Adipose tissue (tissue), 3 donors: Measurements from ENCODE around the gene PSME4. TPM values are rescaled to one million over a fixed set of nuclear protein-coding genes. Genes with fewer than 3 reads are reported as not detected.

Experiments
- H3K27ac ChIP-seq: one replicate; pipeline ENCODE4 v1.5.1; 2013; ENCODE audit warnings: low read depth, low read length
- WGBS, 3 donors: extraction: QIAGEN DNeasy Blood & Tissue Kit; methylation state at CpG; one replicate each; pipeline ENCODE4 v1.1.7; 2013; 5-methylcytosine and 5-hydroxymethylcytosine counted together
- polyA plus RNA-seq, 3 donors: library from polyadenylated mRNA; stranded (reverse); fragments of 200-250 nt; gene quantifications; one replicate each; pipeline ENCODE4 v1.2.3, GENCODE V29; 2013
- donor health status: healthy with polysubstance abuse.
- donor health status: Bipolar disorder and iron deficiency.
- donor health status: healthy.

Gene PSME4
- polyA plus RNA-seq, 3 donors: 8.9 to 16.6 (median 12.5) TPM

- no peak overlapping the region for H3K27ac ChIP-seq
- 64 to 93% (median 89%) methylated on average over 4 of the region's 4 CpGs for WGBS, 3 donors
Observed at GRCh38 chr2:53911434-53912189, 59.2 kb downstream of the PSME4 start.

GRCh38 chr2:53907582-53907981 lies 63.2 kb downstream of the PSME4 start:
- no peak overlapping the region for H3K27ac ChIP-seq
- WGBS, 3 donors: 85 to 93% (median 92%) methylated on average over 1 of the region's 1 CpG

DNA sequence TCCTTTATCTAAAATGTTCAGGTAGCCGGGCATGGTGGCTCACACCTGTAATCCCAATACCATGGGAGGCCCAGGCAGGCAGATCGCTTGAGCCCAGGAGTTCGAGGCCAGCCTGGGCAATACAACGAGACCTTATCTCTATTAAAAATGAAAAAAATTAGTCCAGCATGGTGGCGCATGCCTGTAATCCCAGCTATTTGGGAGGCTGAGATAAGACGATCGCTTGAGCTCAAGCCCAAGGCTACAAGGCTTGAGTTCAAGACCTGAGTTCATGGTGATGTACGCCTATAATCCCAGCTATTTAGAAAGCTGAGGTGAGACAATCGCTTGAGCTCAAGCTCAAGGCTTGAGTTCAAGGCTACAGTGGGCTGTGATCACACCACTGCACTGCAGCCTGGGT lies 65.4 kb downstream of the PSME4 start:
- WGBS, 3 donors: 95 to 97% (median 96%) methylated on average over 9 of the region's 9 CpGs
- H3K27ac ChIP-seq: no peak overlapping the region

DNA sequence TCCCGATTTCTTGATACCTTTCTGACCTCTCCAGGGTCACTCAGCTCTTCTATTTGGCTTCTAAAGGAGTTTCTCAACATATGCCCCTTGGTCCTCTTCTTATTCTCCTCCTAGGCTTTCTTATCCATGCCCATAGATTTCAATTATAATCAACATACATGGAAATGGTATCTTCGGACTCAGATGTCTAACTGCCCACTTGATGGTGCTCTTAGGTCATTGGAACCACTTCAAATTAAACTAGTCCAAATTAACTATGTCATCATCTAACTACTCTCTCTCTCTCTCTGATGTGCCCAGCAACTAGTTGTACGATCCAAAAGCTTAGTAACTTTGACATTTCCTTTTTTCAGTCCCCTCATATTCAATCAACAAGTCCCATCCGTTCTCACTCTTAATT lies 67.8 kb downstream of the PSME4 start:
- H3K27ac ChIP-seq: no peak overlapping the region
- 76 to 86% (median 76%) methylated on average over 4 of the region's 4 CpGs for WGBS, 3 donors

DNA sequence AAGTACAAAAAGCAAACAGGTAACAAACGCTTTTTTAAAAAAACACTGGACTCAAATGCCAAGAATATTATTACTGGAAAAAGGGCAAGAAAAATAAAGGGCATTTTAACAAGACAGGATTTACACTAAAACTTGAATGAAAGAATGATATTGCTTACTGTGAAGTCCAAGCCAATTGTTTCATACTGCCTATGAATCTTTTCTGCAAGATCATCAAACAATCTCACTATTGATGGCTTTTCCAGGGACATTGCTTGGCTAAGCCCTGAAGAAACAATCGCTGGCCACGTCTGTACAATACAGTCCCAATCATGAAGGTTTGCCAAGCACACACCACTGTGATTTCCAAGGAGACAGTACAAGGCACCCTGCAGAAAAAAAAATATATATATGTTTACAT lies 69.6 kb downstream of the PSME4 start:
- WGBS, 3 donors: 70 to 86% (median 81%) methylated on average over 3 of the region's 3 CpGs

GRCh38 chr2:53896864-53897263 lies 73.9 kb downstream of the PSME4 start:
- no peak overlapping the region for H3K27ac ChIP-seq
- whole genome bisulfite sequencing, 3 donors: 71 to 76% (median 71%) methylated on average over 3 of the region's 3 CpGs

More for the DNA sequence above, 69.6 kb downstream of the PSME4 start:
- H3K27ac ChIP-seq: no peak overlapping the region

- WGBS, 3 donors: 90 to 95% (median 92%) methylated on average over 5 of the region's 5 CpGs
- no peak overlapping the region for H3K27ac ChIP-seq
Observed at GRCh38 chr2:53886406-53887280, 84.2 kb downstream of the PSME4 start.

- WGBS, 3 donors: 90 to 96% (median 91%) methylated on average over 1 of the region's 1 CpG
- no peak overlapping the region for H3K27ac ChIP-seq
Observed at GRCh38 chr2:53884883-53885282, 85.9 kb downstream of the PSME4 start.

DNA sequence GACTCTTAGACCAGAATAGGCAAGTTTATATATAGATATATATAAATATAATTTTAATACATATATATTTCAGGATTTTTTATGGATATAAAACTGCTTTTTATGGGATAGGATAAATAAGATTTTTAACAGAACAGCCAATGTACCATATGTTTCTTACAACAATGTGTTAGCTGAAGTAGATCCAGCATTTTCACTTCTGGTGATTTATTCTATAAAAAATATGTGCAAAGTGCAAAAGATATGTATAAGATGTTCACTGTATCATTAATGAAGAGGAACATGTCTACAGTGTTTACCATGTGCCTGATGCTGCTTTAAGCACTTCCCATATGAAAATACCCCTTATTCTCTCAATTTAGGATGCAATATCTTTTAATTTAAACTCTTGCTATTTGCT lies 88.8 kb downstream of the PSME4 start:
- H3K27ac ChIP-seq: no peak overlapping the region

DNA sequence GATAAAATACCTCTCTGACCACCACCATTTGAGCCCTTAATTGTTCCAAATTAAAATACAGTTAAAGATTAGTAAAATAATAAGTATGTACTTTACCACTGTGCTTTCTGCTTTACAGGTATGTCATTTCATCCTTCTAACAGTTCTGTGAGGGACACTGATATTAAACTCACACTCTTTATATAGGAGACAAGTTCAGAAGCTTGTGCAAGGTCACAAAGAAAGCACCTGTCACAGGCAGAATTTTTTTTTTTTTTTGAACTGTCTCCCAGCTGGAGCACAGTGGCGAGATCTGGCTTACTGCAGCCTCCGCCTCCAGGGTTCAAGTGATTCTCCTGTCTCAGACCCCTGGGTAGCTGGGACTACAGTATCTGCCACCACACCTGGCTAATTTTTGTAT lies 89.4 kb downstream of the PSME4 start:
- WGBS, 3 donors: 98 to 100% (median 100%) methylated on average over 2 of the region's 2 CpGs
- H3K27ac ChIP-seq: no peak overlapping the region

- H3K27ac ChIP-seq: no peak overlapping the region
- 87 to 94% (median 87%) methylated on average over 3 of the region's 3 CpGs for WGBS, 3 donors
Observed at GRCh38 chr2:53880756-53881155, 90.0 kb downstream of the PSME4 start.

- H3K27ac ChIP-seq: no peak overlapping the region
- 80 to 97% (median 96%) methylated on average over 2 of the region's 2 CpGs for WGBS, 3 donors
Observed at GRCh38 chr2:53877556-53877955, 93.2 kb downstream of the PSME4 start.

GRCh38 chr2:53877112-53877511 lies 93.7 kb downstream of the PSME4 start:
- 41 to 69% (median 41%) methylated on average over 1 of the region's 1 CpG for WGBS, 3 donors

DNA sequence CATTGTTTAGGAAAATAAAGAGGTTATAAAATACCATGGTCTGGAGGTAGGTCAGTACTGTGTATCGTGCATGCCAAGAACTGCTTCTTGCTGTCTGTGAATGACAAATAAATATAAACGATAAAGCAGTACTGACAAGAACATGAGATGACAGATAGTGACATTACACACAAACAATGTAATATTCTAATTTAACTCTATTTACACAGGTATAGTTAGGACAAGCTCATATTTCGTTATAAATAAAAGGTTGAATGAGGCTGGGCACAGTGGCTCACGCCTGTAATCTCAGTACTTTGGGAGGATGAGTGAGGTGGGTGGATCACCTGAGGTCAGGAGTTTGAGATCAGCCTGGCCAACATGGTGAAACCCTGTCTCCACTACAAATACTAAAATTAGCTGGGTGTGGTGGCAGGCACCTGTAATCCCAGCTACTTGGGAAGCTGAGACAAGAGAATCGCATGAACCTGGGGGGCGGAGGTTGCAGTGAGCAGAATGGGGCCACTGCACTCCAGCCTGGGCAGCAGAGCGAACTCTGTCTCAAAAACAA lies 96.3 kb downstream of the PSME4 start:
- 86 to 97% (median 94%) methylated on average over 7 of the region's 7 CpGs for WGBS, 3 donors
- no peak overlapping the region for H3K27ac ChIP-seq

More at GRCh38 chr2:53877112-53877511, 93.7 kb downstream of the PSME4 start:
- no peak overlapping the region for H3K27ac ChIP-seq

- 97 to 99% (median 99%) methylated on average over 2 of the region's 2 CpGs for whole genome bisulfite sequencing, 3 donors
- H3K27ac ChIP-seq: no peak overlapping the region
Observed at GRCh38 chr2:53867773-53868172, 103.0 kb downstream of the PSME4 start.

DNA sequence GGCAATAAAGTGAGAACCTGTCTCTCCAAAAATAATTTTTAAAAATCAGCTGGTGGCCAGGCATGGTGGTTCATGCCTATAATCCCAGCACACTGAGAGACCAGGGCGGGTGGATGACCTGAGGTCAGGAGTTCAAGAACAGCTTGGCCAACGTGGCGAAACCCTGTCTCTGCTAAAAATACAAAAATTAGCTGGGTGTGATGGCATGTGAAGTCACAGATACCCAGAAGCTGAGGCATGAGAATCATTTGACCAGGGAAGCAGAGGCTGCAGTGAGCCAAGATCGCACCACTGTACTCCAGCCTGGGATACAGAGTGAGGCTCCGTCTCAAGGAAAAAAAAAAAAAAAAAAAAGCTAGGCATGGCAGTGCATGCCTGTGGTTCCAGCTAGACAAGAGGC lies 103.6 kb downstream of the PSME4 start:
- 93 to 98% (median 97%) methylated on average over 5 of the region's 5 CpGs for WGBS, 3 donors
- no peak overlapping the region for H3K27ac ChIP-seq

DNA sequence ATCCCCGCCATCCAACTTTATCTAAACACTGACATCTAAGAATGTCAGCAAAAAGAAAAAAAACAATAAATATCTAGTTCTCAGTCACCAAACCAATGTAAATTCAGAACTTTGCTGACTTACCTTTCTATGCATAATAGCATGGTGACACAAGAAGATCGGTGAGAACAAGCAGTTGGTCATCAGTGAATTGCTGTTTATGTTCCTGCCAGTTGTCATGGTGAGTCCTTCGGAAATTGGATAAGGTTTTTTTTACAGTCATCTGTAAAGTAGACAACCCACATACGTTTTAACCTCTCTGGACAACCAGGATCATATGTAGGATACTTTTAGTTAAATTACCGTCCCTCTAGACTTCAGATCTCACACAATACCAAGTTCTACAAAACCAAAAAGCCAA lies 104.8 kb downstream of the PSME4 start:
- H3K27ac ChIP-seq: no peak overlapping the region
- WGBS, 3 donors: 78 to 90% (median 88%) methylated on average over 5 of the region's 5 CpGs

DNA sequence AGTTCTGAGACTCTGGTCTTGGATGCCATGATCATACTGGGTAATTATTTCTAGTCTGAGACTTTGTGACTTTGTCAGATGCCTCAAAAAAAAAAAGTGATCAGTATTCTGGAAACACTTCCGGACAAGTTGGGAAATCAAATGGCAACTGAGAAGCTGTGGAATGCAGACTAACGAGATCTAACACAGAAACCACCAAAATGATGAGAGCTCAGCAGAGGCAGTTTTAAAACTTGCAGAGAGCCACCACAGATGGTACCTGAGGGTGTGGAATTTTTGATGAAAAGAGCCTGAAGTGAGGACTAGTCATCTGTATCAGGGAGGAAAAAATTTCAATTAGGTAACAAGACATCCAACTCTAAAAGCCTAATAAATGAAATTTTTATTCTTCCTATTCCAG lies 105.5 kb downstream of the PSME4 start:
- H3K27ac ChIP-seq: no peak overlapping the region
- WGBS, 3 donors: 60 to 90% (median 78%) methylated on average over 2 of the region's 2 CpGs

- no peak overlapping the region for H3K27ac ChIP-seq
Observed at GRCh38 chr2:53863538-53864227, 107.1 kb downstream of the PSME4 start.

More at GRCh38 chr2:53863538-53864227, 107.1 kb downstream of the PSME4 start:
- WGBS, 3 donors: 92 to 98% (median 95%) methylated on average over 6 of the region's 6 CpGs
